M059J (cell line): Measurements from ENCODE around the gene FAM187B. TPM values are rescaled to one million over a fixed set of nuclear protein-coding genes. Genes with fewer than 3 reads are reported as not detected.
"Not testable (repeated sequence)": the region's sequence is repeated elsewhere in the genome, so short reads cannot be mapped to it uniquely, and the experiment has no call there.

Experiments
- DNase-seq: peaks from one replicate; pipeline ENCODE4 v3.0.0-alpha.2; 2012; ENCODE audit warnings: low read depth
- total RNA-seq: library from RNA; depleted of rRNA; stranded (reverse); fragments of >200 nt; shearing (Covaris generic); gene quantifications from 2 replicates; pipeline ENCODE4 v1.2.3, GENCODE V29; 2014

The FAM187B gene
- total RNA-seq, 1 experiment from 2014 or later: not detected

GRCh38 chr19:35262101-35262761, 33.7 kb upstream of the FAM187B start:
- DNase-seq: peak; percentile 31

- no peak for DNase-seq
Measured at GRCh38 chr19:35261356-35262100, 33.0 kb upstream of the FAM187B start.

GRCh38 chr19:35260694-35261304, 32.3 kb upstream of the FAM187B start:
- DNase-seq: no peak

- no peak for DNase-seq
Measured at GRCh38 chr19:35257113-35257461, 28.5 kb upstream of the FAM187B start.

GRCh38 chr19:35256566-35256965, 28.0 kb upstream of the FAM187B start:
- no peak for DNase-seq

- no peak for DNase-seq
Measured at GRCh38 chr19:35254341-35255297, 26.1 kb upstream of the FAM187B start.

GRCh38 chr19:35253316-35254286, 25.1 kb upstream of the FAM187B start:
- no peak for DNase-seq

- no peak for DNase-seq
Measured at GRCh38 chr19:35251456-35251855, 22.9 kb upstream of the FAM187B start.

GRCh38 chr19:35249848-35250711, 21.5 kb upstream of the FAM187B start:
- DNase-seq: no peak

GRCh38 chr19:35249146-35249847, 20.8 kb upstream of the FAM187B start:
- DNase-seq: no peak

- DNase-seq: no peak
Measured at GRCh38 chr19:35248310-35249145, 20.0 kb upstream of the FAM187B start, which contains the start of gene LSR. TSS of gene LSR (plus strand) at chr19:35249002. CDS start at chr19:35249023, 21 bp downstream.

- no peak for DNase-seq
Measured at GRCh38 chr19:35247526-35248309, 19.2 kb upstream of the FAM187B start.

- no peak for DNase-seq
Measured at GRCh38 chr19:35246466-35247092, 18.0 kb upstream of the FAM187B start.

- no peak for DNase-seq
Measured at GRCh38 chr19:35241417-35241816, 12.9 kb upstream of the FAM187B start.

- DNase-seq: no peak
Measured at GRCh38 chr19:35240327-35240726, 11.8 kb upstream of the FAM187B start.

- DNase-seq: not testable (repeated sequence)
Measured at GRCh38 chr19:35239597-35239996, 11.1 kb upstream of the FAM187B start.
